ENCODE results near the gene TAF5.
"Not testable (repeated sequence)": the region's sequence is repeated elsewhere in the genome, so short reads cannot be mapped to it uniquely, and the experiment has no call there.

Gene TAF5

GRCh38 chr10:103415581-103415980, 47.8 kb downstream of the TAF5 start:
- no peak for DNase-seq

GRCh38 chr10:103416436-103417147, 48.8 kb downstream of the TAF5 start:
- DNase-seq: peak; percentile 31

- DNase-seq: not testable (repeated sequence)
Measured at GRCh38 chr10:103417148-103417469, 49.3 kb downstream of the TAF5 start.

- no peak for DNase-seq
Measured at GRCh38 chr10:103417601-103418000, 49.8 kb downstream of the TAF5 start.

DNA sequence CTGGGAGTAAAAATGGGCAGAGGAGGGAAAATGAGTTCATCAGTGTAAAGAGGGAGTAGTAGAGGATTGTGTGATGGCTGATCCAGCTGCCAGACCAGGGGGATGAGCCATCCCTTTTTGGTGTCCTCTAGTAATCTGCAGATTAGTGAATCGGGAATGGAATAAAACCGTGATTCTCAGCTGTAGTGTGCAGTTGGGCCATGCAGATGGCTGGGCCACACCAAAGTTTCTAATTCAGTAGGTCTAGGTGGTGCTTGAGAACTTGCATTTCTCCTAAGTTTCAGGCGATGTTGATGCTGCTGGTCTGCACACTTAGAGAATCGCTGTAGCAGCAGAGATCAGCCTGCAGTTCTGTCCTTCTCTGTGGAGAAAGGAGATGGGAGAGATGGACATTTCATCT, 51.3 kb downstream of the TAF5 start:
- DNase-seq: no peak

DNA sequence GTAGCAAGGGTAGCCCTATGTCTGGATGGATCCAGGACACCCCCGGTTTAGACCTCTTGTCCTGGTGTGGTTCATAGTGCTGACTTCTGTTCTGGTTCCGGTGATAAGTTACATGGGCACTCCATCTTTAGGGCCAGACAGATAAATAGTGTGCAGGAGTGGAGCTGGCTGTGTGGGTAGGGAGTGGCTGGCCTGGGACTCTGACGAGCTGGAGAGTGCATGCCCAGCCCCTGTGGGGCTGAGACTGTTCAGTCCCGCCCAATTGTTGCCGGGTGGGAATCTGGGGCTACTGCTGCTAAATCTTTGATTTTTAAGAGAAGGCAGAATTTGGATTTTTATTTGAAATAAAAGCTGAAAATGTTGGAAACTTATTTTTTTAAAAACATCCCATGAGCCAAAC, 56.0 kb downstream of the TAF5 start:
- DNase-seq: no peak

DNA sequence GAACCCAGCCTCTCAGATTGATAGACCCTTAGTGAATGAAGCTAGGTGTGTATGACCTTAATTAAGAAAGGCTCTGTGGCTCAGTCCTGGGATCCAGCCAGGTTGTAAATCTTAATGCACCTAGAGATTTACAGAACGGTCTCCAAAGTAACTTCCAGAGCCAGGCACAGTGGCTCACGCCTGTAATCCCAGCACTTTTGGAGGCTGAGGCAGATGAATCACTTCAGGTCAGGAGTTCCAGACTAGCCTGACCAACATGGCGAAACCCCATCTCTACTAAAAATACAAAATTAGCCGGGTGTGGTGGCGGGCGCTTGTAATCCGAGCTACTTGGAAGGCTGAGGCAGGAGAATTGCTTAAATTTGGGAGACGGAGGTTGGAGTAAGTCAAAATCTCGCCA, 60.1 kb downstream of the TAF5 start:
- no peak for DNase-seq

GRCh38 chr10:103428989-103429643, 61.3 kb downstream of the TAF5 start:
- no peak for DNase-seq

DNA sequence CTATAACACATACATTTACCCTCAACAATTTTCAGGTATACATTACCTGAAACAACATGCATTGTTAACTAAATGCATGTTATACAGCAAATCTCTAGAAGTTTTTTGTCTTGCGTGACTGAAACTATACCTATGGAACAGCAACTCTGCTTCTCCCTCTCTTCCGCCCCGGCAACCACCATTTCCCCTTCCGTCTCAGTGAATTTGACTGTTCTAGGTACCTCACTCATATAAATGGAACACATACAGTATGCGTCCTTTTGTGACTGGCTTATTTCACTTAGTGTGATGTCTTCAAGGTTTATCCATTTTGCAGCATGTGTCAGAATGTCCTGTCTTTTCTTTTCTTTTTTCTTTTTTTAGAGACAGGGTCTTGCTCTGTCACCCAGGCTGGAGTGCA, 61.9 kb downstream of the TAF5 start:
- DNase-seq: no peak

- DNase-seq: no peak
Measured at GRCh38 chr10:103431902-103432301, 64.1 kb downstream of the TAF5 start.

GRCh38 chr10:103433858-103434257, 66.1 kb downstream of the TAF5 start:
- DNase-seq: no peak
